HG03025 (cell line): ENCODE results near the gene MGMT.

Experiments used
- ATAC-seq: cut with Tn5 transposase; IDR thresholded peaks from one replicate; pipeline ENCODE4 v1.9.1; 2021; ENCODE audit warnings: mild to moderate bottlenecking, moderate library complexity; ENCODE audit not compliant: unreplicated experiment, low FRiP score

The MGMT gene

DNA sequence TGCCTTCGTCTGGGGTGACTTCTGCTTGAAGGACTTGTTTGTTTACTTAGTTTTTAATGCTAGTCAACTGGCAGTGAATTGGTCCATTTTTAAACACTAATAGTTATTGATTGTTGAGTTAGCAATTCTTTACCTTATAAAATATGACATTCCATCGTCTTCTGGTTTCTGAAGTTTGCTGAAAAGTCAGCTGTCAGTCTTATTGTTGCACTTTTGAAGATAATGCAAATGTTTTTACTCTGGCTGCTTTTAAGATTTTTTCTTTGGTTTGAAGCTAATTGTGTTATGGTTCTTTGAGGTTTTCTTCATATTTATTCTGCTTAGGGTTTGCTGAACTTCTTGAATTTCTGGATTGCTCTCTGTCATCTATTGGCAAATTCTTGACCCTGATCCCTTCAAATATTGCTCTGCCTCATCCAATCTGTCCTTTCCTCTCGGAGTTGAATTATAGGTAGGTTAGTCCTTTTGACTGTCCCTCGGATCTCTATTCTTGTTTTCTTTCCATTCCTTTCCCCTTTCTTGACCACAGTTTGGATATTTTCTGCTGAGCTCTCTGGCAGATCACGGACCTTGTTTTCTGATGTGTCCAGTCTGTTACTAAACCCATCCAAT, 24.2 kb downstream of the MGMT start:
- no peak for ATAC-seq

GRCh38 chr10:129494176-129494575, 27.1 kb downstream of the MGMT start:
- no peak for ATAC-seq

- no peak for ATAC-seq
Observed at GRCh38 chr10:129494740-129495139, 27.7 kb downstream of the MGMT start.

- ATAC-seq, result no peak
Observed at GRCh38 chr10:129495256-129495655, 28.2 kb downstream of the MGMT start.

DNA sequence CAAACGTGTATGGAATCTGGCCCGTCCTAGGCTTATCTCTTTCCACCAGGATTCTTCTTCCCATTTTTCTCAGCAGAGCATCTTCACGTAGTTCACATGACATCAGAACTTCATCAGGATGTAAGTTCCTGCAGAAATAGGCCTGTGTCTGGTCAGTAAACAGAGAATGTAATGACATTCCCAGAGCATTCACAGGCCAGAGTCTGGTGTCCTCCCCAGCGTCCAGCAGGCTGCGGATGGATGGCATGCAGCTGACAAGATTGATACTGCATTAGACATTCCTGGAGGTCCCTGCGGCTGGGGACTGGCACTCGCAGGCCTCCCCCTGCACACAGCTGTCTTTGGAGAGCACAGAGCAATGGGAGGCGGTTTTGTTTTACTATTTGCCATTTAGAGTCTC, 28.7 kb downstream of the MGMT start:
- no peak for ATAC-seq

DNA sequence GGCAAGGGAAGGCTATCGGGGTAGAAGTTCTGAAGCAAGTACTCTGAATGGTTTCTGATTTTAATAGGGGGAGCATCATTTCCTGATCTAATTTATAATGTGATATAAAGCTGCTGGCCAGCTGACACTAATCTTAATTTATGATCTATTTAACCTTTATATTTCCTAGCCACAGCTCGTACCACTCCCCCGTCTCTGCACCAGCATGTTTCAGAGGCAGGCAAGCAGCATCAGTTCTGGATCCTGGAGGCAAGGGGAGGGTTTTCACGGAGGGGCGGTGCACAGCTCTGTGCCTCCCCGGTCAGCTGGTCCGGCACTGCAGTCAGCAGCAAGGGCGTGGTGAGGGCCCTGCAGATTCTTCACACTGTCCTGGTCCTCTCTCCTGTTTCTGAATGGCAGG, 30.0 kb downstream of the MGMT start:
- ATAC-seq, result no peak

DNA sequence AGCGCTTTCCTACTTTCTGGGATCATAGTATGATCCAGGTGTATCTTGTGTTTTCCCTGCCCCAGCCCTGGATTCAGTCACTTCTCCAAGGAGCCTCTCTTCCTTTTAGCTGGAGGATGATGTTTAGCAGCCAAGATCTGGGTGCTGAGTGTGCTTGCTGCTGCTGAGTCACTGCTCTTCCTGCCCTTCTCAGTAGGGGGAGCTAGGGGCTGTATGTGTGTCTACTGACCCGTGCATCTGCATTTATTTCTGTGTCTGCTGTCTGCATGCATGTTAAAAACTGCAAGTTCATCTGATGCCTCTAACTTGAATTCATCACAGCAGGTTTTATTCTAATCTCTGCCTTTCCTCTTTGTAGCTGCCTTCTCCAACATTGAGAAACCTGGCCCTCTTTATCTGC, 31.6 kb downstream of the MGMT start:
- no peak for ATAC-seq

- ATAC-seq, result no peak
Observed at GRCh38 chr10:129500617-129501339, 33.7 kb downstream of the MGMT start.

DNA sequence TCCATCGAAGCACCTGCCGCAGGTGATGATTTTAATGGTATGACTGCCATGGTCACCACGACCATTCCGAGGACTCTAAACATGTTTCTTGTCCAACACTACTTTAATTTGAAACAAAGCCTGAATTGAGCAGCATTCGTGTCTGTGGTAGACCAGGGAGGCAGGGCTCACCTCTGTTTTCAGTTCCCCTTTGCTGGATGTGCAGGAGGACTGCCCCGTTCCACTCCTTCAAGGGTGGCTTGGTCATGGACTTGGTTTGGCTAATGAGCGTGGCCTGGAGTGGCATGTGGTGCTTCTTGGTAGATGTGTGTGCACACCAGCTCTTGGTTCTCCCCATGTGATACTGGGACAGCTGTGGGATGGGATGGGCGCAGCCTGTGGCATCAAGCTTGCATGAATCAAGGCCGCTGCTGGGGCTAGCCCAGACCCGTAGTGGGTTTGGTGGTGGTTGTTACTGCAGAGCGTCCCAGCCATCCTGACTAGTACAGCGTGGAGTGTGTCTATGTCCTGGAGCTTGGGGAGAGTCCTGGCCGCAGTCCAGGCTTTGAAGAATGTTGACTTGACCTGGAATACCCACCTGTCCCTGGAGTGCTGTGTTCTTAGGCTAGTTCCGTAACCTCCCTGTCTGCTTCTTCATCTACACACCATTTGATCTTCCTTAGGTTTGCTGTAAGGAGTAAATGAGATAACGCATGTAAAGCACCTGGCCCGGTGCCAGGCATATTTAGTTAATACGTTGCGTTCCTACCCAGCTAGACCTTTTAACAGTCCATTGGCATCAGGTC, 34.8 kb downstream of the MGMT start:
- ATAC-seq, result peak; percentile 89

DNA sequence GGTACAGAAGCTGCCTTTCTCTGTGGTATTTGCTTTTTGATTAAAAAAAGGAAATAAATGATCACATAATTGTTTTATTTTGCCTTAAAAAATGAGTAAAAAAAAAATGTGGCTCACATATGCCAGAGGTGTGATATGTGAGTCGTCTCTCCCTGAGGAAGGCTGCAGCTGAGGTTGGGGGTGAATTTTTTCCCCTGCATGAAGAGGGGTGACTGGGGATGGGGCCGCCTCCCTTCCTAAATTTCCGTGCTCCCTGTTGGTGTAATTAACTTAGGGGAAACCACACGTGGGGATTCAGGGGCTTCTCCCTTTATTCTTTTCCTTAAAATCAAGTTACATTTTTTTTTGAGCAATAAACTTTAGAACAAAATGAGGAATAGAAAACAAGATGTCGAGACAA, 35.4 kb downstream of the MGMT start:
- ATAC-seq, result no peak

DNA sequence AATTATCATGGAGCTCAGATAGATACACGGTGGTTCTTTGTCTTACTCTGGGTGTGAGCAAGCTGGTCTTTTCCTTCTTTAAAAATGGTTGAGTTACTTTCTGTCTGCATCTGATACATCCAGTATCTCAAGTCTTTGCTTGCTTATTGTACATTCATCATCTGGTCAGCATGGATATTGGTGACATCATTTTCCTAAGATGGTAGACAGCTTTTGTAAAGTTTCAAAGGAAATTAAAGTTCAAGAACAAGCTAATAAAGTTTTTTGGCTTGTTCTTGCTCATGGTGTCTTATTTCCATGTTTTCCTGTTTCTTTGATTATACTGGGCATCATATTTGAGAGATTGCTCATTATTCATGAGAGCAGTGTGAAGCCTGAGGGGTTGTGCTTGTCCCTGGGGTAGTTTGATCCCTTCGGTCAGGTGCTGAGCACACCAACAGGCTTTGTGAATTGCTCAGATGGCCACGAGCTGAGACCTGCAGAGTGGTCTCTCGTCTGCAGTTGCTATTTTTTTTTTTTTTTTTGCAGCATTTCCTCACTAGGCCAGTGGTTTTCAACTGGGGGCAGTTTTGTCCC, 38.5 kb downstream of the MGMT start:
- ATAC-seq, result no peak

- no peak for ATAC-seq
Observed at GRCh38 chr10:129506101-129506797, 39.2 kb downstream of the MGMT start.

GRCh38 chr10:129507216-129507889, 40.3 kb downstream of the MGMT start:
- ATAC-seq, result no peak

GRCh38 chr10:129509155-129509554, 42.1 kb downstream of the MGMT start:
- no peak for ATAC-seq

DNA sequence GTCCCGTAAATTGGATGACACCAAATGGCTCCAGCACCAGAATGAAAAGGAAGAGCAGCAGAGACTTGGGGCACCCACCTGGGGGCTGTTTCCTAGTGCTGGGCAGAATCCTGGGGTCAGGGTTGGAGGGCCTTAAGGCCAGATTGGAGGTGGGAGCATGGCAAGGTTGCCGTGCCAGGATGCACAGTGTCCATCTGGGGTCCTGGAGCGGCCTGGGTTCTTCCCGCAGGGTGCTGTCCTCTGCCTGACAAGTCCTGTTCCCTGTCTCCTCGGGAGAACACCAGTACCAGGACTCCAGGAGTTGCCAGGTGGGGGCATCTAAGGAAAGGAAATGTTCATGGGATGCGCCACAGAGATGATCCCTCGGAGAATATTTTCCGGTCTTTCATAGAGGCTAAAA, 42.8 kb downstream of the MGMT start:
- no peak for ATAC-seq

DNA sequence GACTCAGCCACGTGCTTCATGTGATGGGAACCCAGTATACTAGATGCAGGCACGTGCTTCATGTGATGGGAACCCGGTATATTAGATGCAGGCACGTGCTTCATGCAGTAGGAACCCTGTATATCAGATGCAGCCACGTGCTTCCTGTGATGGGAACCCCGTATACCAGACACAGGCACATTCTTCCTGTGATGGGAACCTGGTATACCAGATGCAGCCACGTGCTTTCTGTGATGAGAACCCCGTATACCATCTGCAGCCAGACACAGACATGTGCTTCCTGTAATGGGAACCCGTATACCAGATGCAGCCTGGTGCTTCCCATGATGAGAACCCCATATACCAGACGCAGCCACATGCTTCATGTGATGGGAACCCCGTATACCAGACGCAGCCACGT, 44.0 kb downstream of the MGMT start:
- no peak for ATAC-seq

- no peak for ATAC-seq
Observed at GRCh38 chr10:129511758-129512157, 44.7 kb downstream of the MGMT start.

DNA sequence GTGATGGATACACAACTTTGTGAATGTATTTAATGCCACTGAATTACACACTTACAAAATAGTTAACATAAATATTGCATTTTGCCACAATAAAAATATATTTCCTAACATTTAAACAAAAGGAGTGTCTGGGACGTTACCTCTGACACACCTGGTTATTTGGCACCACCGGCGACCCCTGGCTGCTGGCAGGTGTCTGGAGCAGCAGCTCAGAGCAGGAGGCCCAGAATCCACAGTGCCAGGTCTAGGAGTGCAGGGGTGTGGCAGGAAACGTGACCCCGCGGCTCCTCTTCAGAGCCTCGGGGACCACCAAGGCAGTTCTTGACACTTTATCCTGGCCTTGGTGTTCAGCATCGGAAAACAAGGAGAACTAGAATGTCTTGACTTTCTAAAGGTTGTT, 46.3 kb downstream of the MGMT start:
- ATAC-seq, result no peak

DNA sequence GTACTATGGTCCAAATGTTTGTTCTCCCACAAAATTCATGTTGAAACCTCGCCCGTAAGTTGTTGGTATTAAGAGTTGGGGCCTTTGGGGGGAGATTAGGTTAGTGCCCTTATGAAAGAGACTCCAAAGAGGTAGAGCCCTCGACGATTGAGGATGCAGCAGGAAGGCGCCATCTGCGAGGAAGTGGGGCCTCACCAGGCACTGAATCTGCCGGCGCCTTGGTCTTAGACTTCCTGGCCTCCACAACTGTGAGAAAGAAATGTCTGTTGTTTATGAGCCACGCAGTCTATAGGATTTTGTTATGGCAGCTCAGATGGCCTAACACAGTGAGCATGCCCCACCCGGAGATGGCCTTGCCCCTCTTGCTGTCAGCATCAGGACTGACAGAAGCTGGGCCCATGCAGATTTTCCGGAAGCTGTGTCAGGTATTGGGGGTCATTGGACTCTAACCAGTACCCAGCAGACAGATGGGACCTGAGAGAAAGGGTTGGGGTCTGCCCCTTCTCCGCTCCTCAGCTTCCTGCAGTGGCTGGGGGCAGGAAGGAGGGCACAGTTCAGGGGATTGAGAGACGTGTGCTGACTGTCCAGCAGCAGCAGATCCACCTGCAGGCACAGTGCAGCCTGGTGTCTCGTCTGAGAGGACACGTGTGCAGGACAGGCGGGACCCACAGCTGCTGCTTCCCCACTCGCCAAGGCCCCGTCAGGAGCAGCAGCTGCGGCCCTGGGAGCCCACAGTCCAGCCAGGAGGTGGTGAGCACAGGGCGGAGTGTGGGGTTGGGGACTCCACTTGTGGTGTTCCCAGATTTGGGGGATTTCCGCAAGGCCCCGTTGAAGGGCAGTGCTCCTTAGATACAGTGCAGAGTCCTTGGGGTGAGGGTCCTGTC, 47.8 kb downstream of the MGMT start:
- ATAC-seq, result no peak
